ENCODE results near the gene TSHZ3.

The TSHZ3 gene

DNA sequence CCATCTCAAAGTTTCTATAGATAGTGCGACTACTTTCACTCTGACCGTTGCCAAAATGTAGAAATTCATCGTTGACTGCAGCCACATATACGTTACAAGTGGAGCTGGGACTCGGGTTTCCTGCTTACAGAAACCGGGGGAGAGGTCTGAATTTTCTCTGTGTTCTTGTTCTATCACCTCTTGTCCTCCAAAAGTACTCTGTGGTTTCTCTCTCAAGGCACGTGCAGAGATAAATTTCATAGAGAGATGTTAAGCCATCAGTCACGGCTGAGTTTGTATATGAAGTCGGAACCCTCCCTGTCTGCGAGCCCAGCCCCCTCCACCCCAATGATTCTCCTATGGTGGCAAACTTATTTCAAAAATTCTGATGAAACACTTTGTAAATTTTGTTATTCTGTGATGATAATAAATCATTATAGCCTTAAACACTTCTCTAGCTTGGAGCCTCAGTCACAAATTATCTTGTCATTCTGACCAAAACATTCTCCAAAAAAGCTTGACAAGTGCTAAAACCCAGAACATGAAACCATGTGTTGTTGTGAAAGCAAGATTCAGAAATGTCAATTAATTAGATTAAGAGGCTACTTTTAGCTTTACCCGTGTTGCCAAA, 87.5 kb downstream of the TSHZ3 start:
- no peak for DNase-seq

DNA sequence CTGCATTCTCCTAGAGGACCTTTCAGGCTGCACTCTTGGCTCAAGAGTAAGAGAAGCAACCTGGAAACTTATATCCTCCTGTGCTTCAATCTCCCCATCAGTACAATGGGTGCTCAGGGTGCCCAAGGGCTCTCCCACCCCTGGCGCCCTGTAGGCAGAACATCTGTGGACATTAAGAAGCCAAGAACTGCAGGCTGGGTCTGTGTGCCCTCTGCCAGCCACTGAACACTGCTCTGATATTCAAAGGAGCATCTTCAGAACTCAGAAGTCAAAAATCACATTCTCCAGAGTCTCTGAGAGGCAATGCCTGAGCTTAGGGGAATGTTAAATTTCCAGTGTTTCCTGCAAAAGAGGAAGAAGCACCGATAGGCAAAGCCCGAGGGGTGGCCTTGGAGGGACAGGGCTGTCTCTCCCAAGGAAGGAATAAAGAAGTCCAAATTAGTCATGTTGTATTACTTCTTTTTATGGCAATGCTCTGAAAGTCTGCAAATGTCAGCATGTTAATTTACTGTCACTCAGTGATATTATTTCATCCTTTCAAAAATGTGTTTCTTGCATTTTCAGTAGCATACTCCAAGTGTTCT, 88.1 kb downstream of the TSHZ3 start:
- DNase-seq = no peak

DNA sequence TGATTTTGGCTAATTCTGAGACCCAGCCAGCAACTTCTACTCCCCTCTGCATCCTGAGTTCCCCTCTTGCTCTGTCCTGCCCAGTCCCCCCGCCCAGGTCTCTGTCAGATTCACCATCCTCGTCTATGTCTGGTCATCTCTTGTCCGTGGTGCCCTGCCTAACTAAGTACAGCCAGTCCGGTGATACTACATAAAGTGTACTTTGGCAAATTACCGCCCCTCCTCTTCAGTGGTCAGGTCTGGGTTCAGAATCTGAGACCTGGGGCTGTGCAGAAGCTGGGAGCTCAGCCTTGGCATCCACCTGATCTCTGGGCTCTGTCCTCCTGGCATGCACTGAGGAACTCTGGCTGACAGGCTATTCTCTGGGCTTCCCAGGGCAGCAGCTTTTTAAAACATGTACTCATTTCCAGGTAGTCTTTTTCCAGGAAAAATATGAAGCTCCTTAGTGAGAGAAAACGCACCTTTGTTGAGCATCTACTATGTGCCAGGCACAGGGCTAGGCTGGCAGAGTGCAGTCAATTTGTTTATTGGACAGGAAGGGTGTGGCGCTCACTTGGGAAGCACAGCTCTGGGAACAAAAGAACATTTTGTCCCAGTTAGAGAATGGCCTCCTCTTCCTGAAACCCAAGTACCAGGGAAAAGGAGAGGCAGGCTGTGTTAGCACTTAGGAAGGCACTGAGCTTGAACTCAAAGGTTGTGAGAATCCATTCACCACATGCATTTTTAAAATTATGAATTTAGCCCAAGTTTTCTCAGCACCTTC, 88.9 kb downstream of the TSHZ3 start:
- no peak for DNase-seq

DNA sequence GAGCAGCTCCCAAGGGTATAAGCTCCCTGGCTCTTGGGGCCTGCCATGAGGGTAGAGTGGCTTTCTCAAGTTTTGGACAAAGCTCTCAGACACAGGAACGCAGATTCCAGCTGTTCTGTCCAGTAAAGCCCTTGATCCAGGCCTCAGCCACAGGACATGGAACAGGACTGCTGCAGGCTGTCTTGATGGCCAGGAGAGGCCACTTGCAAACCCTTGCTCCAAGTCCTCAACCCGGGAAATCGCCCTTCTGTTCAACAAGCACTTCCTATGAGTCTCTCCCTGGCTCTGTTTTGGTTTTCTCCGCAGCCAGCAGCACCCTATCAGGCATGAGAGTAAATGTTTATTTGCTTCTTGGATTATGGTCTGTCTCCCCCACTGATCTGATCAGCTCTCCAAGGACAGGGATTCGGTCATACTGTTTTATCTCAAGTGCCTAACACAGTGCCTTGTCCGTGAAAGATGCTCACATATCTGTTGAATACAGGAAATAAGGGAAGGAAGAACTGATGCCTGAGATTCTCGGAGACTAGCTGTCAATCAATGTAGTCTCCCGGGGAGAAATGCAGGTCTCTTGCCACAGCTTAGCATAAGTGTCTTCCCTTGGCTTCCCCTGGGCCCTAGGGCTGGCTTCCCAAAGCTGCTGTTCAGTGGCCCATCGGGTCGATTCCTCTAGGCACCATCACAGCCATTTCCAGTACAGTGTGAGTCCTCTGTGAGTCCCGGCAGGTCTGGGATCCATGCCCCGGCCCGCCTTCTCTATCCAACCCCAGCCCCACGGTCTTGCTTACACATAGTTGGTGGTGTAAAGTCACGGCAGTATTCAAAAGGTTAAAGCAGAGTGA, 90.8 kb downstream of the TSHZ3 start:
- DNase-seq = no peak

DNA sequence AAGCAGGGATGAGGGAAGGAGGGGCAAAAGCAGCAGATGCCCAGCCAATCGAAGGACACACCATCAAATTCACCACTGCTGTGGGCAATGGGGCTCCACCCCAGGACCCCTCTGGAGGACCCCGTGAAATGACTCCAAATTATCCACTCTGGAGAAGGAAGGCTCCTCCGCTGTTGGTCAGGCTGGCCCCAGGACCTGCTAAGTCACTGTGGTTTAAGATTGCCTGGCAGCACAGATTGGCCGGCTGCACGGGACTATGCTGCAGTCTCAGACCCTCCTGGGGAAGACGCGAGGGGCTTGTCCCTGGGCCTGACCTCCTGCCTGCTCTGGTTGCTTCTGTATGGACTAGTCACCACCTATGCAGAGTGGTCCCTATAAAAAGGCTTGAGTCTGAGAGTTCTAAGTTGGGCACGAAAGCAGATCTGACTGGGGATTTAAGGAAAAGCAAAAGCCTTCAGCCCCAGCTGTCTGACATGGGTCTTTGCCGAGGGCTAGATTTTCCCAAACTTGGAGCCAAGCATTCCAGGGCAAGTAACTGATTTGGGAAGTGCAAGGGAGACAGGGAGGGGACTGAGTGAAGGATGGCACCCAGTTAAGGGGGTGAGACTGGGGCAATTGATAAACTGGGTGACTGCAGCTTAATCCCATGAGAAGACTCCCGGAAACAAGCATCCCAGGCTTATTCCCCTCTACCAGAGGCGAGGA, 91.7 kb downstream of the TSHZ3 start:
- no peak for DNase-seq

DNA sequence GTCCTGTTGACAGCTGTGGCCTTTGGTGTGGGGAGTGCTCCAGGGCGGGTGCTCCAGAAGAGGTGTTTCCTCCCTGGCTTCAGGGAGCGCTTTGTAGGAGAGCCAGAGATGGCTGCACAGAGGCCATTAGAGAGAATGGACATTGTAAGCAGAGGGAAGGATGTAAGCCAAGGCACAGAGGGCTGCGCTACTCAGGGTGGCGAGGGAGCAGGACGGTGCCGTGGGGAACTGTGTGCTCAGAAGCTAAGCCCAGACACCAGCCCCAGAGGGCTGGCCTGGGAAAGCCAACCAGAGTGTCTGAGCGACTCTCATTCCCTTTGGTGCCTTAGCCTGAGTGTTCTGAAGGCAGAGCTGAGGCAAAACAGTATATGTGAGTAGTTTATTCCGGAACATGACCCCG, 92.2 kb downstream of the TSHZ3 start:
- no peak for DNase-seq

DNA sequence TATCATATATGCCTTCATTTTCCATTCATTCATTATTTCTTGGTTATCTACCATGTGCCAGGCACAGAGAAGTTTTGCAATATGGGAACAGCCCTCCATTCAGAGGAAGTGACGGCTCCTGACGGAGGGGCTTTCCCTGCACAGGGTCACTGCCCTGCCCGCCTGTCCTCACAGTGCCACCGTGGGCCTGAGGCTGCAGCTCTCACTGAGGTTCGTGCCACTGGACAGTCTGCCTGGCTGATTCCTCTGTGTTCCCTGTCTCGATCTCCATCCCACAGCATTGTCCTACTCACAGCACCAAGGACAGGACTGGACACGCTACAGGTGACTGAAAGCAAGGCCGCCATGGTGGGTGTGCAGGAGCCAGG, 92.7 kb downstream of the TSHZ3 start:
- DNase-seq = no peak

DNA sequence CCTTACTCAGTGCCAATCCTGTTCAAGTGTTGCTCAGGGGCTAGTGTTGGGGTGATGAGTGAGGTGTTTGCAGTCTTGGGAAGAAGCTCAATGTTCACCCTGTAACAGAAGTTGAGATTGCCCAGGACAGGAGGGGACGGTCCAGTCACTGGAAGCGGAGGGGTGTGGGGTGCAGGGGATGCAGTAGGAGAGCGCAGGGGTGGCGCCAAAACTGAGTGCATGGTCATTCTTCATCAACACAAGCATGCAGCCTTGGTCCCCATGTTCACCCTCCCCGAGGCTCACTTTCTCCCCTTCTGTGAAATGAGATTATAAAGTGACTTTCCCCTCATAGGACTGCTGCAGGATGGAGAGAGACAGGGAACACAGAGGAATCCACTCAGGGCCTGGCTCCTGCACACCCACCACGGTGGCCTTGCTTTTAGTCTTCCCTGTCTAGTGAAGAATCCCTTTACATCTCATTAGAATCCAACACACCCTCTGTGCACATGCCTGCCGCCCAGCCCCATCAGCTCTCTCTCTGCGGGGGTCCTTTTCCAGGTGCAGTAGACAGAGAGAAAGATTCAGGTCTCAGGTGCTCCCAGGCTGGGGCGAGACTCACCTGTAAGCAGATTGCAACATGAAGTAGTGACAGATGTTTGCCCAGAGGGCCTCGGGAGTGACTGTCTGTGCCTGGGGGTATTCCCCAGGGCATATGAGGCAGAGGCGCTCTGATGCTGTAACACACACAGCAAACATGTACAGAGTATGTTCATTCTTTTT, 93.2 kb downstream of the TSHZ3 start:
- peak; percentile 16 for DNase-seq

DNA sequence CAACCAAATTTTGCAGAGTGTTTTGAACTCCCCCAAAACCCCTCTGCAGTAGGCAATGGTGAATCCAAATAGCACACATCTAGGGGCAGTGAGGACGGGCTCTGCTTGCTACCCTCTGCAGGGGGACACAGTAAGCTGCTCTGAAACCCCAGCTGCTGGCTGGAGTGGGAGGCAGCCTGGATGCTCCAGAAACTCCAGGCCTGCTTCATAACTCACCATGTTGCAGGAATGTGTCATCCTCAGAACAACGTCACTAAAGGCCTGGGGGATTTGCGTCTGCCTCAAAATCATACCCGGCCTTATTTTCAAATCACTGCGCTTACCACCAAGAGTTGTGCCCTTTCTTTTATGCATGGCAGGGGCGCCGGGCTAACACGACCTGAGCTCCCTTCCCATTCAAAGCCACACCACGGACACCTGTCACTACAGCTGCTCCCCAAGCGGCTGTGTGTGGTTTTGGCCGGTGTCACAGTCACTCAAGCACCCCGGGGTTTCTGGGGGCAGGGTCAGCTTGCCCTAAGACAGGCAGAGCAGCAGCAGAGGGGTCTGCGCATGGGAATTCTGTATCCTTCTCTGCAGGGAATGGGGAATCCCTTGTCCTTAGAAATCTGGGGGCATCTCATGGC, 93.9 kb downstream of the TSHZ3 start:
- DNase-seq = no peak

DNA sequence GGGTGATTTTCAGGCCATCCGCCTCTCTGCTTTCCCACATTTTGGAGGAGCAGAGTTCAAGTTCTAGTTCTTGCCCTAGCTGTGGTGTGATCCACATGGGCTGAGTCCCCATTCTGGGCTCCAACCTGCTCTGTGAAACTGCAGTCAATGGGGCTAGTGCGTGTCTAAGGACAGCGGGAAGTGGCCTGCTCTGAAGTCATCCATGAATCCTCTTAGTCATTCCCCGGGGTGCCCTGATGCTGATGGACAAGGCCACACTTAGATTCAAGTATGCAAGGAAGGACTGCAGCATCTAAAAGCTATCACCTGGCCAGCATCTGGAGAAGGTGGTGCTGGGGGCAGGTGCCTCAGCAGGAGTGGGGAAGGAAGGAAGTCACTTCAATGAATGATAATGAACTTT, 94.6 kb downstream of the TSHZ3 start:
- no peak for DNase-seq

DNA sequence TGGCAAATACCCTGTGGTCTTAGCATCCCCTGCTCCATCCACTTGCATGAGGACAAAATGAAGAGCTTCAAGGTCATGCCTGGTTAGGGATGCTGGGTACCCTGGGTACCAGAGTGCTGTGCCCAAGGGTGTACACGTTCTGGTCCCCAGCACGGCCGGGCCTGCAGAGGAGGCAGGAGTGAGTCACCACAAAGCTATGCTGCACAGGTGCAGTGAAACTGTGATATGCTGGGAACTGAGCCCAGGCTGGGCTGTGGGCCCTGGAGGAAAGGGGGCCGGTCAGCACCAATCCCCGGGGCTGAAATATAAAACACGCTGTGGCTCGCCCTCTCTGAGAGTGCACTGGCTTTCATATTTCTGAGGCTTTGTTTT, 95.1 kb downstream of the TSHZ3 start:
- no peak for DNase-seq

DNA sequence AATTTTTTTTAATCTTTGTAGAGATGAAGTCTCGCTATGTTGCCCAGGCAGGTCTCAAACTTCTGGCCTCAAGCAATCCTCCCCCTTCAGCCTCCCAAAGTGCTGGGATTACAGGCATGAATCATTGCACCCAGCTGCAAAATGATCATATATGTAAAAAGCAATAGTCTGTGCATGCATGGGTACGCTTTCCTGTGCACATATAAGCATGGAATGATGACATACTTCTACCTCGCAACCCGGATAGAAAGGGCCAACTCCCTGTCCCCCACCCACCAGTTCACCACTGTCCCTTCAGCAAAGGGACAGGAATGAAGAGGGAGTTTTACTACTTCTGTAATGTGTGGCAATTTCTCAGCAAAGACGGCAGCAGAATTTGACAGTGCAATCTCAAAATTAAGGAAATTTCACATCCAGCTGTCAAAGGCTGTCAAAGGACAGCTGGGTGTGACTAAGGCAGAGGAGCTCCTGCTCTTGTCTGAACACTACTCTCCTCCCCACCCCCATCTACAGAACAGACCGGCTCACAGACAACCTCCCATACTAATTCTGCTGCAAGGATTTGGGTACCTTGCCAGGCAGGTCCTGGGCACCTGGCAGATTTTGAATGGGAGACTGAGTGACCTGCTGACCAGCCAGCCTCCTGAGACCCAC, 95.6 kb downstream of the TSHZ3 start:
- DNase-seq = no peak

DNA sequence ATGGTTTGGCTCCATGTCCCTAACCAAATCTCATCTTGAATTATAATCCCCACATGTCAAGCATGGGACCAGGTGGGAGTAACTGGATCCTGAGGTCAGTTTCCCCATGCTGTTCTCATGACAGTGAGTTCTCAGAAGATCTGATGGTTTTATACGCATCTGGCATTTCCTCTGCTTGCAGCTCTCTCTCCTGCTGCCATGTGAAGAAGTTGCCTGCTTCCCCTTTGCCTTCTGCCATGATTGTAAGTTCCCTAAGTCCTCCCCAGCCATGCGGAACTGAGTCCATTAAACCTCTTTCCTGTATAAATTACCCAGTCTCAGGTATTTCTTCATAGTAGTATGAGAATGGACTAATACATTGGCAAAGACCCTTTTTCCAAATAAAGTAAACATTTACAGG, 96.8 kb downstream of the TSHZ3 start:
- DNase-seq = no peak

DNA sequence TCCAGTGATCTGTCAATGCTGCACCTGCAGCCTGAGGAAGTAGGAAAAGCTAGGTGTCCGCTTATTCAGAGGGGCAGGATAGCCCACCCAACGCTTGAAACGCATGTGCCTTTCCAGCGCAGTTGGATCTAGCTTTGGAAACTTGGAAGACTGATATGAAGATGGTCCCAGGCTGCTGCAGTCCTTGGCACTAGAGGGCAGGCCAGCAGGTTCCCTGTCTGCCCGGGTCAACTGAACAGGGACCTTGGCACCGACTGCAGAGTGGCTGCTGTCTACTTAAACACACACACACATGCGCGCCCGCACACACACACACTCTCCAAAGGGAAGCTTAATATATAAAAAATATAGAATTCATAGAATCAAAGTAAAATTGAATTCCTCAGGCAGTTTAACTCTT, 100.0 kb downstream of the TSHZ3 start:
- DNase-seq = no peak

DNA sequence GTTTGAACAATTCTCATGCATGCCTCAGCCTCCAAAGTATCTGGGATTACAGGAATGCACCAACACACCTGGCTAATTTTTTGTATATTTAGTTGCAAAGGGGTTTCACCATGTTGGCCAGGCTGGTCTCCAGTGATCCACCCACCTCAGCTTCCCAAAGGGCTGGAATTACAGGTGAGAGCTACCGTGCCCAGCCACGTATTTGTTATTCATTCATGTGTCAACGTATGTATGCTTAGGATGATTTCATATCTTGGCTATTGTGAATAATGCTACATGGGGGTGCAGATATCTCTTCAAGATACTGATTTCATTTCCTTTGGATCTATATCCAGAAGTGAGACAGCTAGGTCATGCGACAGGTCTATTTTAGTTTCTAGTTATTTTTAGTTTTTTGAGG, 113.4 kb downstream of the TSHZ3 start:
- no peak for DNase-seq

DNA sequence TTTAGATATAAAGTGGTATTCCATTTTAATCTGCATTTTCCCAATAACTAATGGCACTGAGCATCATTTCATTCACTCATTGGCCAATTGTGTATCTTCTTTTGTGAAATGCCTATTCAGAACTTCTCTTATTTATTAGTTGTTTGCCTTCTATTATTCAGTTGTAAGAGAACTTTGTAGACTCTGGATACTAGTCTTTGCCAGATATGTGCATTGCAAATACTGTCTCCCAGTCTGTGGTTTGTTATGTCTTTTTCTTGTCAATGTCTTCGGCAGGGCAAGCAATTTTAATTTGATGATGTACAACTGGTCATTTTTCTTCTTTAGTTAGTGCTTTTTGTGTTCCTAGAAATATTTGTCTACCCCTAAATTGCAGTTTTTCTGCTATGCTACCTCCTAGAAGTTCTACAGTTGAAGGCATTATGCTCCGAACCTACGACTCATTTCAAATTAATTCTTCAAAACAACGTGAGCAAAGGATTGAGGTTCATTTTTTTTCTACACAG, 115.9 kb downstream of the TSHZ3 start:
- DNase-seq = no peak

DNA sequence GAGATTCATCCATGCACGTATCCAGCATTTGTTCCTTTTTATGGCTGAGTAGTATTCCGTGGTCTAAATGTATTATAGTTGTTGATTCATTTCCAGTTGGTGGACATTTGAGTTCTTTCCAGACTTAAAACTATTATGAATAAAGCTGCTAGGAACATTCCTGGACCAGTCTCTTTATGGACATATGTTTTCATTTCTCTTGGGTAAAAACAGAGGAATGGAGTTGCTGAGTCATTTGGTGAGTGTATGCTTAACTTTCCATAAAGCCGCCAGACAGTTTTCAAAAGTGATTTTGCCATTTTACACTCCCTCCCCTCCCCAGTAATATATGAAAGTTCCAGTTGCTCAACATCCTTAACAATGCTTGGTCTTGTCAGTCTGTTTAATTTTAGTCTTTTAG, 116.4 kb downstream of the TSHZ3 start:
- no peak for DNase-seq

DNA sequence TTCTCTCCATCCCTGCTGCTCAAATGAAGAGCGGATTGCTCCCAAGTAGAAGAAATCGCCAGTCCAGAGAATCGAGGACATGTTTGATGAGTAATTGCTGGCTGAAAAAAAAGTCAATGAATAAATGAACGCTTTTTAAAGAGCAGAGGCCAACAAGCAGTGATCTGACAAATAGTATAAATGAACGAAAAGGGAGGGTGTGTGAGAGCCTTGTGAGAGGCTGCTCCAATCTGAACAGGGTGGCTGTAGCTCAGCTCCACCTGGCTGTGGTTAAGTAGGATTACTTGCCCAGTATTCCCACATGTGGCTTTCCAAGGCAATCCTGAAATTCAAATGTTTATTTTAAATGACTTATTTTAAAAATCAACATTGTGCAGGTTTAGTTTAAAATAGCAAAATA, 117.1 kb downstream of the TSHZ3 start:
- DNase-seq = no peak

DNA sequence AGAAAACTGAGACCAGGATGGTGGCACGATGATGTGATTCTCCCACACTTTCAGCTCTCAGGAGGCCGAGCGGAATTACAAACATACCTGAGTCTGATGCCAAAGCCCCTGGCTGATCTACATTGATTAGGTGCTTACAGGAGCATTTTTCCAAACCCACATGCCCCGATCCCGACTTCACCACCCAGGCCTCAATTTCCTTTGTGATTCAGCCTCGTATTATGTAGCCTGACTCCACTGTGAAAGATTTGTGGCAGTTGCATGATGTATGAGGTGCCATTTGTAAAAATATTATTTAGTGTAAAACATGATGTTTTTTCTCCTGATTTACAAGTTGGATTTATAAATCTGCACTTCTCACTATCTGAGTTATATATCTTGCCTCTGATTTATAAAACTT, 118.0 kb downstream of the TSHZ3 start:
- no peak for DNase-seq

DNA sequence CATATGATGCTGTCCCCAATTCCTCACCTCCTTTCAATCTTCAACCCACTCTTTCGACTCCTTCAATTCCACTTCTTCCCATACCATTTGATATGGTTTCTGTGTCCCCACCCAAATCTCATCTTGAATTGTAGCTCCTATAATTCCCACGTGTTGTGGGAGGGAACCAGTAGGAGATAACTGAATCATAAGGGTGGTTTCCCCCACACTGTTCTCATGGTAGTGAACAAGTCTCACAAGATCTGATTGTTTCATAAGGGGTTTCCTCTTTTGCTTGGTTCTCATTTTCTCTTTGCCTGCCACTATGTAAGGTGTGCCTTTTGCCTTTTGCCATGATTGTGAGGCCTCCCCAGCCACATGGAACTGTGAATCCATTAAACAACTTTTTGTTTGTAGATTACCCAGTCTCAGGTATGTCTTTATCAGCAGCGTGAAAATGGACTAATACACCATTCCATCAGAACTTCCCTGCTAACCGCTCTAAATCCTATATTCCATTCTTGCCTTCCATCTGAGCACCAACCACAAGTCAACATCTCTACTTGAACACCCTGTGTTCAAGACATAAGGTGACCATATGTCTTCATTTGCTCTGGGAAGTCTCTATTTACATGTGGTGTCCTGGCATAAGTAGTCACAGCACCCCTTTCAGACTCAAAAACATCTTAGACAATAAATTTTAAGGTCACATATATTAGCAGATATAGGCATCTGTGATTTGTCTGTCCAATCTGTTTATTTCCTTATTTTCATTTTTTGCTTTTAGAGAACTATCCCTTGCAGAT, 122.9 kb downstream of the TSHZ3 start:
- DNase-seq = no peak
